GM21367 (cell line): Measurements from ENCODE around the gene ZNF519.
"Not testable (repeated sequence)": the region's sequence is repeated elsewhere in the genome, so short reads cannot be mapped to it uniquely, and the experiment has no call there.

Experiments used
- ATAC-seq: cut with Tn5 transposase; IDR thresholded peaks from one replicate; pipeline ENCODE4 v1.9.1; 2021; ENCODE audit not compliant: unreplicated experiment

ZNF519 gene

DNA sequence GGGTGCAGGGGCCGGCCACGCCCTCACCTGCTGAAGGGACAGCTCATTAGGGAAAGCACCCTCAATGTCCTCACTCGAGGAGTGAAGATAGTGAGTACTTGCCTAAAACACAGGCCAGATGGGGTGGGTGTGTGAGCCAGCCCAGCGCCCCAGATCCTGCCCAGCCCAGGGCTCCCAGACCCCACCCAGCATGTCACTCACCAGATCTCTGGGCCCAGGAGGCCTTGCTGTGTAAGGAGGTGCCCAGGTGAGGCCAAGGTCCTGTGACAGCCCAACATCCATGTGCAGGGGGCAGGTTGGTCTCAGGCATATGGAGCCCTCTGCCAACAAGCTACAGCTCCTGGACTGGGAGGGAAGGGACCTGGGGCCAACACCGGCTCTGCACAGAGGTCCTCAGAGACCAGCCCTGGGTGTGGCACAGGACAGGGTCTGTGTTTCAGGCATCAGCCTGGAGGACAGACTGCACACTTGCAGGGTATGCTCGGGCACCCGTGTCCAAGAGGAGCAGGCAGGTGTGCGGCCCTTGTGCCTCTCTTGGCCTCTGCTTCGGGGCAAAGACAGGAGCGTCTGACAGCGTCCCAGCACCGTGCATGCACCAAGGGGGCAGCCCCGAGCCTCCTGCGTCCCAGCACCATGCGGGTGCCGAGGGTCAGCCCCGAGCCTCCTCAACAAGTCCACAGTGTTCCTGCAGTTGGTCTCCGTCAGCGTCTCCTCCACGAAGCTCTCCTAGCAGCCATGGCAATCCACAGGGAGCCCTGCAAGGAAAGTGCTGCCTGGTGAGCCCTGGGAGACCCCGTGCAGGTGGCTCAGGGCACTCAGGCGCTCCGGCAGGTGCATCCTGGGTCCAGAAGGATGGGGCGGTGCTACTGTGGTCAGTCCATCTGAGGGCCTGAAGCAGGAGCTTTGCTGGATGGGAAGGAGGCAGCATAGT, 16.0 kb upstream of the ZNF519 start:
- ATAC-seq: not testable (repeated sequence)

DNA sequence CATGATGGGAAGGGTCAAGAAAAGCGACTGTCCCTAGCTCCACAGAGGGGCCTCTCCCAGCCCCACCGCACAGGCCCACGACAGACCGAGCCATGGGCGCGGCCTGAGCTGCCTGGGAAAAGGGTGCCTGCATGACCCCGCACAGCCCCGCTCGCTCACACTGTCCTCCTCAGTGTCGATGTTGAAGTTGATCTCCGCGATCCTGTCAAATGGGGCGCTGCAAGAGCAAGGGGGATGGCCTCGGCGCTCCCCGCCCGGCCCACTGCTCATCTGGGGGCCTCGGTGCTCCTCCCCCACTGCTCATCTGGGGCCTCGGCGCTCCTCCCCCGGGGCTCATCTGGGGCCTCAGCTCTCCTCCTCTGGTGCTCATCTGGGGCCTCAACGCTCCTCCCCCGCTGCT, 14.5 kb upstream of the ZNF519 start:
- not testable (repeated sequence) for ATAC-seq

DNA sequence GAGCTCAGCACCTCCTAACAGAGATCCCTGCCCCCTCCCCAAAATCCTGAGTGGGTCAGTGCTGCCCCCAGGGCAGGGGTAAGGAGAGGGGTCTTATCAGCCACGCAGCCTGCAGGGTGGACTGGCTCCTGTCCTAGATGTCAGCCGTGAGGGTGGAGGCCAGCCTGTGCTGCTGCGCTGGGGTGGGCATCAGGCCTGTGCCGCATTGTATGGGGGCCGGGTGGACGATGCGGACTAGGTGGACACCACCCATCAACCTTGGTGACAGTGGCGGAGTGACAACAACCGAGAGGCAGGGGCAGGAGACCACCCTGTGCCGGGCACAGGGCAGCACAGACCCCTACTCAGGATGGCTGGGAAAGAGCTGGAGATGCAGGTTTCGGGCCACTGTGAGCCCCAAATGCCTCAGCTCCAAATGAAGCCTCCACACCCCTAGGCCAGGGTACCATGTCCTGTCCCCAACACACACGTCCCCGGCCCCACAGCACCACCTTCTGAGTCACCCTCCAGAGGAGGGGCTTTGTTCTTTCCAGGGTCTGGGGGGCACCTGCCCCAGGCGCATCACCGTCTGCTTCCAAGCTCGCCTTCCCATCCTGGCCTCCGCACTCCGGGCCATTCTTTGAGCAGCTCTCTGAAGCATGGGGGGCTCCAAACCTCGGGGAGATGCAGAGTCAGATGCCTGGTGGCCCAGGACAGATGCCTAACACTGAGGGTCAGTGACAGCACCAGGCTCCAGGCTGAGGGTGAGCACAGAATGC, 13.5 kb upstream of the ZNF519 start:
- not testable (repeated sequence) for ATAC-seq

DNA sequence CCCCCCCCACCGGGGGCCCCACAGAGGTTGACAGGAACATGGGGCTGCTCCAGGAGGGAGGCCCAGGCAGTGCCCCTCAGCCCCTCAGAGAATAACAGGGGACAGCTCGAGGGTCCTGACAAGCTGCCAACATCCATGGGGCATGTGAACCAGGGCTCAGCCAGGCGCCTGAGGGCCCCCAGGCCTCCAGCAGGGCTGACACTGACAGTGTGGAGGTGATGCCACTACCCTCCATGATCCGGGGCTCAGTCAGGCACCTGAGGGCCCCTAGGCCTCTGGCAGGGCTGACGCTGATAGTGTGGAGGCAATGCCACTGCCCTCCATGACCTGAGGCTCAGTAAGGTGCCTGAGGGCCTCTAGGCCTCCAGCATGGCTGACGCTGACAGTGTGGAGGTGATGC, 12.8 kb upstream of the ZNF519 start:
- not testable (repeated sequence) for ATAC-seq

DNA sequence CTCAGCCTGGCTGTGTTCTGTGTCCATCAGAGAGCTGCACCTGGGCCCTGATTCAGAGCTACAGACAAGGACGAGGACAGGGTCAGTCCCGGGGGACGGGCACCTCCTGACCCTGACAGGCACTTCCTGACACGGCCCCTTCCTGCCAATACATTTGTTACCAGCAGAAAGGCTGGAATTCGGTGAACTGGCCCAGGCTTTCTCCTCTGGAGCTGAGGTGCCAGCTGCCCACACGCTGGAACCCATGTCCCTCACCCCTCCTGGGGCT, 12.3 kb upstream of the ZNF519 start:
- no peak for ATAC-seq

DNA sequence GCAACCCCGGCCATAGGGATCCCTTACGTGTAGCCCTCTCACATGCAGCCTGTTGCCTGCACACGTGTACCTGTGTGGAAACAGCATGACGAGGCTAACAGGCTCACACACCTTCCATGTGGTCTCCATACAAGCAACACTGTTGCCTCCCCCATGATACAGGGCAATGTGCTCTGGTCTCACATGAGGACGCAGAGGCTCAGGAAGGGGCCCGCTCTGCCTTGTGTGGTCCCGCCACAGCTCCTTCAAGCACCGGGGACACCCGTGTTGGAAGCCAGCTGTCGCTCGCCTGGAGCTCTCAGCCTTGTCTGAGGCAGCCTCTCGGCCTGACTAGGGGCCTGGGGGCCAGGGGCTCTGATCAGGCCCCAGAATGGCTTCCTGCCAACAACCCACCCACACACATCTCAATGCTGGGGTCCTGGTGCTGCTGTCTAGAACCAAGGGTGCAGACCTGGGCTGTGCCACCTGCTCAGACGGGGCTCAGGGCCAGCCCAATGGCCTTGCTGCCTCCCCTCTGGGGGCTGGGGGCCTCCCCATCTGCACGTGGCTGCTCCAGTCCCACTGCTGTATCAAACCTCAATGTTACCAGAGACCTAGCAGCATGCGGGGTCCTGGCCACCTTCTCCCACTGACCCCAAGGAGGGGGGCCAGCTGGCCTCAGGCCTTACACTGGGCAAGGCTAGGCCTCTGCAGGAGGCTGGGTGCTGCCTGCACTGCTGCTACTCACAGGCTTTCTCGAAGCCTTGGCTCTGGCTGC, 11.8 kb upstream of the ZNF519 start:
- not testable (repeated sequence) for ATAC-seq

DNA sequence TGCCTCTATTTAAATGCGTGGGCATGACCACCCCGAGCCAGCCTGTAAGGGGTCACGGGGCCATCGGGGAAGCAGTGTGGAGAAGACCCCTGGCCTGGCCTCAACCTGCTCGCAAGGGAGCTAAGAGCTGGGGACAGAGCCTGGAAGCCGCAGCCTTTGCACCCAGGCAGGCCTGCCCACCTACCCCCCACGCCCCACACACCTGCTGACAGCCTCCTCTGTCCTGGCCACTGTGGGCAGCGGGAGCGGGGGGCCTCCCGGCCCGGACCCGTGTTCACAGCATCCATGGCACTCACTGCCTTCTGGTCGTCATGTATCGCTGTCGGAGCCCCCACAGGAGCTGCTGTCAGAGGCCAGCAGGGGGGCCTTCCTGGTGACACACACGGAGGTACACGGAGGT, 11.2 kb upstream of the ZNF519 start:
- ATAC-seq: not testable (repeated sequence)

DNA sequence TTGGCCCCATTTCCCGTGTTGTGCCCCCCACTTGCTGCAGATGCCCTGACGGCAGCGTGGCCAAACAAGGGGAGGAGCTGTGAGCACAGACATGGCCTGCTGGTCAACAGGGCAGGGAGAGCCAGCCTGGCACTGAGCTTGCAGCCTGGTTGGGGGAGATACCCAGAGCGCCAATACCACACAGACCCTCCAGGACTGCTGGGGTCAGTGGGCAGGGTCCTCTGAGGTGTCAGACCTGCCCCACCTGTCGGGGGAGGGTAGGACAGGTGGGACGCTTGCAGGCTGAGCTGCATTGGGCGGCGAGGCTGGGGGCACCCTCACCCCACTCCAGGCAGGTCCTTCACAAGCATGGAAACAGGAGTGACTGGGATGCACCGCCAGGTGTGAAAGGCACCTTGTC, 9.9 kb upstream of the ZNF519 start:
- ATAC-seq: not testable (repeated sequence)

DNA sequence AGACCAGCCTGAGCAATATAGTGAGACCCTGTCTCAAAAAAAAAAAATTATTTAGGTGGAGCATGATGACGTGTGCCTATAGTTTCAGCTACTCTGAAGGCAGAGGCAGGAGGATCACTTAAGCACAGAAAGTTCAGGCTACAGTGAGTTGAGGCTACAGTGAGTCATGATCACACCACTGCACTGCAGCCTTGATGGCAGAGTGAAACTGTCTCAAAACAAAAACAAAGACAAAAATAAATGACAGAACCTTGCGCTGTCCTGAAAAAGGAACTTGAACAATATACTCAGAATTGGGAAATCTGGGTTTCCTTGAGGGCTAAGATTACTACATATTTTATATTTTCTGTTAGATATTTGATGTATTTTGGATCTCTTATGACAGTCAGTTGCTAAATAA, 7.3 kb upstream of the ZNF519 start:
- ATAC-seq: peak; percentile 53

DNA sequence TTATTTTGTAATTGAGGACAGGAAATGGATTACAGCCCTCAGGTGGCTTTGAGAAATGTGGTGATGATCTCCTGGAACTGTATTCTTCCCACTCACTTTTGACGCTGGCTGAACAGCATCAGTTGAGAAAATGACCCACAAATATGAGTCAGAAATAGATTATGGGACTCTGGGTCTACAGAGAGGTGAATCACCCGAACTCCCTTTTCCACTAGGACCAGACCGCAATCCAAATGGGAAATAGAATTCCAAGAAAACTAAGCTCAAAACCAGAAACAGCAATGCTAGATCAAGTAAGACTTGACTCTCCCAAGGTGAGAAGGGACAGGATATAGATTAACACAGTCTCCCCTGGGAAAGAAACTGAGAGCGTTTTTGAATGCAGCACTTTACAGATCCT, 5.7 kb upstream of the ZNF519 start:
- not testable (repeated sequence) for ATAC-seq

DNA sequence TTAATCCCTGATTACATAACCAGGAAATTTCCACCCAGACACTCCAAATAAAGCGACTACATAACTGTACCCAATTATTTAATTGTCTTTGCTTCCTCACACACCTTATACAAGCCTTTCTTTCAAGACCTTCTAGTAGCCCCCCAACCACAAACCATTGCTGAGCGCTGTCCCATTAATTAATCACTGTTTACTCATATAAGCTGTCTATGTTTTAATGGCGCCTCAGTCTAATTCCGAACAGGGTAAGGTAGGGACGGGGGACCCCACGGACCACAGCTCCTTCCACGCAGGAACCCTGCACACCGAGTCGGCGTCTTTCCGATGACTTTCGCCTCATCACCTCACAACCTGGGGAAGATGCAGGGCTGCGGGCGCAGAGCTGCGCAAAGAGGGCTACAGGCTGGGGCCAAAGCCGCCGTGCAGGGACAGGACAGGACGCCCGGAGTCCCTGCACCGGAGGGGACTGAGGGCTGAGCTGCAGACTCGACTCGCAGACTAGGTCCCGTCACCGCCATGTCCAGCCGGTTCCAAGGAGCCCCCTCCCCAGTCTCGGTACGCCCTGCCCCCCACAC, 452 bp downstream of the ZNF519 start:
- ATAC-seq: peak; percentile 8

DNA sequence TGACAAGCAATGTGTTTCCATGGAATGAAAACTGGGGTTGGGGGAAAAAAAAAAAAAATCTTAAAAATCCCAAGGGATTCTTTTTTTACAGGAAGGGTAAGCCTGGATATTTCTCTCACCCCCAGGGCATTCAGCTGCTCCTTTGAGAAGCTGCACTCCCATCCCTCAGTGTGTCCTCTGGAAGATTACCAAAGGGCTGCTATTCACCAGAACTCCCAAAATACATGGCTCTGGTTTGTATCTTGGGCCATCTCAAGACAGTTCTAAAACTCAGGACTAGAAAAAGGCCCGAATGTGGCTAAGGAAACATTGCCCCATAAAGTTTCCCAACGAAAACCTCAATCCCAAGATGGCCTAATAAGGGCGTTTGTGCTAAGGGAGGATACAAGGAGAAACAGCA, 1.4 kb downstream of the ZNF519 start:
- not testable (repeated sequence) for ATAC-seq

DNA sequence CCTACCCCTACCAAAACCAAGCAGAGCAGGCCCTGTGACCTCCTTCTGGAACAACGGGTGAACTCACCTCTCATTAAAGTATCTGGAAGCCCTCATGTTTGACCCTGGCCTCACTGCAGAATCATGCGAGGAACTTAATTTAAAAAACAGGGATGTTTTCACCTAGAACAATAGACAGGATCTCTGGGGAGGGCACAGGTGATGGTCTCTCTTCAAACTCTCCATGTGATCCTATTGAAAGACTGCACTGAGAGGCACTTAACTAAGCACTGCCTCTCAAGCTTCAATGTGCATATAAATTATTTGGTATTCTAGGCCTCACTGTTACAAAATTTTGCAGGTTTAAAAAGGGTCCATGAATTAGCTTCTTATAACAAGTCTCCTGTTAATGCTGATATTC, 7.5 kb downstream of the ZNF519 start:
- no peak for ATAC-seq

DNA sequence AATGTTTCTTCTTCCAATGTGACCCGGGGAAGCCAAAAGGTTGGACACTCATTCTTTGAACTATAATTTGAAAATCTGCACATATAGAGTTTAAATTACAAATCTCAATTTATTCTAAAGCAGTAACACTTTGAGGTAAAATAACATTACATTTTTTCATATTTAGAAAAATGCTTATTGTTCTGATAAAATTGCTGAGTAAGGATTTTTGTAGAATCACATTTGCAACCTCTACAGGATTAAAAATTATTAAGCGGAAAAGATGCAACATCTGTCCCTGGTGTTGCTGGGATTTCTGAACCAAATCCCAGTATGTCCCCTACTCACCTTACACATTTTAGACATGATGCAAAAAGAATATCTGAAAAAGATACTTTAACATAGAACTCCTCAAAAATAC, 10.1 kb downstream of the ZNF519 start:
- no peak for ATAC-seq

DNA sequence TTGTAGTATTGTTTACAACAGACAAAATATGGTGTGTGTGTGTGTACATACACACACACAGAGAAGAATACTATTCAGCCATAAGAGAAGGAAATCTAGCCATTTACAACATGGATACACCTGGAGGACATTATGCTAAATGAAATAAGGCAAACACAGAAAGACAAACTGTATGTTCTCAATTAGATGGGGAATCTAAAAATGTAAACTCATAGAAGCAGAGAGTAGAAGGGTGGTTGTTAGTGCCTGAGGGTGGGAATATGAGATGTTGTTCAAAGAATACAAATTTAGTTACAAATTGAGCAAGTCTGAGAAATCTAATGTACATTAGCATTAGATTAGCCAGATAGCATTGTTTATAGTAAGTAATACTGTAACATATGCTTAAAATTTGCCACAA, 11.3 kb downstream of the ZNF519 start:
- ATAC-seq: no peak

DNA sequence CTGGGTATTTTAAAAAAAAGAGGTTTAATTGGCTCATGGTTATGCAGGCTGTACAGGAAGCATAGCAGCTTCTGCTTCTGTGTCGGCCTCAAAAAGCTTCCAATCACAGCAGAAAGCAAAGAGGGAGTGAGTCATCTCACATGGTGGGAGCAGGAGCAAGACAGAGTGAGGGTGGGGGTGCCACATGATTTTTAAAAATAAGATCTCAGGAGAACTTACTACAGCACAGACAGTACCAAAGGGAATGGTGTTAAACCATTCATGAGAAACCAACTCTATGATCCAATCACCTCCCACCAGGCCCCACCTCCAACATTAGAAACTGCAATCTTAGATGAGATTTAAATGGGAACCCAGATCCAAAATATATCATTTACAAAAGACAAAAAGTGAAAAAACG, 14.6 kb downstream of the ZNF519 start:
- ATAC-seq: no peak

DNA sequence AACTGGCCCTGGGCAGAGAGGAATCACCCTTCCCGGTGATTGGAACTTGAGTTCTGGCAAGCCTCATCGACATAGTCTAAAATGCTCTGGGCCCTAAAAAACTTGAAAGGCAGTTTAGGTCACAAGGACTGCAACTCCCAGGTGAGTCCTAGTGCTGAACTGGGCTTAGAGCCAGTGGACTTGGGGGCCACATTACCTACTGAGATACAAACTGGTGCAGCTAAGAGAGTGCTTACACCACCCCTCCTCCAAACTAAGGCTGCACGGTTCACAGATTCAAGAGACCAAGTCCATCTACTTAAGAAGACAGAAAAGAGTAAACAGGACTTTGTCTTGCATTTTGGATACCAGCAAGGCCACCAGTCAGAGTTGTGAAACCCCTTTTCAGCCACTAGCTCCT, 25.3 kb downstream of the ZNF519 start:
- ATAC-seq: no peak

DNA sequence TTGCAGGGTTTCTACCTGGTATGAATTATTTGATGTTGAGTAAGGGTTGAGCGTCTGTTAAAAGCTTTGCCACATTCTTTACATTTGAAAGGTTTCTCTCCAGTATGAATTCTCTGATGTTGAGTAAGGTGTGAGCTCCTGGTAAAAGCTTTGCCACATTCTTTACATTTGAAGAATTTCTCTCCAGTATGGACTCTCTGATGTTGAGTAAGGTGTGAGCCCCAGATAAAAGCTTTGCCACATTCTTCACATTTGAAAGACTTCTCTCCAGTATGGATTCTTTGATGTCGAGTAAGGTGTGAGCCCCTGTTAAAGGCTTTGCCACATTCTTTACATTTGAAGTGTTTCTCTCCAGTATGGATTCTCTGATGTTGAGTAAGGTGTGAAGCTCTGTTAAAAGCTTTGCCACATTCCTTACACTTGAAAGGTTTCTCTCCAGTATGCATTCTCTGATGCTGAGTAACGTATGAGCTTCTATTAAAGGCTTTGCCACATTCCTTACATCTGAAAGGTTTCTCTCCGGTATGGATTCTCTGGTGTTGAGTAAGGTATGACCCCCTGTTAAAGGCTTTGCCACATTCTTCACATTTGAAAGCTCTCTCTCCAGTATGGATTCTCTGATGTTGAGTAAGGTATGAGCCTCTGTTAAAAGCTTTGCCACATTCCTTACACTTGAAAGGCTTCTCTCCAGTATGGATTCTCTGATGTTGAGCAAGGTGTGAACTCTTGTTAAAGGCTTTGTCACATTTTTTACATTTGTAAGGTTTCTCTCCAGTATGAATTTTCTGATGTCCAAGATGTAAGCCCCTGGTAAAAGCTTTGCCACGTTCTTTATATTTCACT, 27.1 kb downstream of the ZNF519 start:
- no peak for ATAC-seq

DNA sequence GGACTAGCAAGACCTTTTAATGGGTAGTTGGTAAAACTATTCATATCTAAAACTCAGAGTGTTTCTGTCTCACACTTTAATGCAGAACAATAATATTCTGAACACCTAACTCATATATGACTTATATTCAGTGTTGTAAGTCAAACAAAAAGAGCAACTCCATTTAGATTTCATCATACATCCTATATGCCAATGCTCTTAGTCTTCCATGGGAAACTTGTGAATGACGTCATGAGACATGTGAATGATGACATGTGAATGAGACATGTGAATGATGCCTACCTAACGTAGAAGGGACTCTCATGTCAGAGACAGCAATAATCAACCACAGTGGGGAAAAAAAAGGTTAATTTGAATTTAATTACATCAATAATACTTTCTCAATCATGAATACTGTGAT, 28.0 kb downstream of the ZNF519 start:
- no peak for ATAC-seq

DNA sequence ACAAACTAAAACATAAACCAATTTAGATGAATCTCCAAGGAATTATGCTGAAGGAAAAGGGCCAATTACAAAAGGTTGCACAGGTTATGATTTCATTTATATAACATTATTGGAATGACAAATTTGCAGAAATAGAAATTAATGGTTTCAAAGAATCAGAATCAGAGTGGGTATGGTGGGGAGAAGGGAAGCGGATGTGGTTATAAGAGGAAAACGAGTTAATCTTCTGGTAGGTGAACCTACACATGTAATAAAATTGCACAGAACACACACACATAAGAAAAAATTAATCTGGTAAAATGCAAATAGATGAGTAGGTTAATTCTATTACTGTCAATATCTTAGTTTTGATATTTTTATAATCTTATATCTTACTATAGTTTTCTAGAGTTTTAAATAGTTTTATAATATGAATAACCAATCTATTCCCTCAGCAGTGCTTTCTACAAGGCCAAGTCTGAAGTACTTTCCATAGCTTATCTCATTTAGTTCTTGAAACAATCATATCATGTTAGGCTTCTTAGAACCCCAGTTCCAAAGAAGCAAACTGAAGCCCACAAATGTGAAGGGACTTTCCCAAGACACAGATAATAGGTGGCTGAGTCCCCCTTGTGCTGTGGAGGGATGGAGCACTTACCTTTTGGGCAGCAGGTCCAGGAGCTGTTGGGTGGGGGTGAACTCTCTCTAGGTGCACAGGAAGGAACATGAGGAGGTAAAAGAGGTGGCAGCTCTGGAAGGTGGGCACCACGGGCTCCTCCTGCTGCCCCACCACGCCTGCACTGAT, 31.5 kb downstream of the ZNF519 start:
- ATAC-seq: no peak
